ENCODE data around the gene PORCN. TPM values are rescaled to one million over a fixed set of nuclear protein-coding genes. Genes with fewer than 3 reads are reported as not detected.

Gene PORCN
- total RNA-seq, 1 donor = 13.8 TPM

- H3K27me3 ChIP-seq (ENCODE audit: insufficient read depth, low read length) = no peaks in the 10 kb centered on the region
- H3K4me3 ChIP-seq (ENCODE audit: insufficient read depth, low read length) = no peak overlapping the region
- TF ChIP-seq CTCF (IDR thresholded peaks at IDR 0.05; ENCODE audit: extremely low read depth, low read depth, low read length) = no peak
- H2AFZ ChIP-seq (ENCODE audit: low read length) = no peak overlapping the region
- H4K20me1 ChIP-seq (ENCODE audit: insufficient read depth, low read length) = no peaks in the 10 kb centered on the region
- H3K4me1 ChIP-seq (ENCODE audit: insufficient read depth, low read length) = peaks cover 15% of the 10 kb centered on the region
- H3K36me3 ChIP-seq (ENCODE audit: insufficient read depth, low read length) = no peaks in the 10 kb centered on the region
- H3K4me2 ChIP-seq (ENCODE audit: insufficient read depth, low read length) = no peak overlapping the region
- H3K9me3 ChIP-seq (ENCODE audit: low read depth, low read length) = no peaks in the 10 kb centered on the region
- peaks cover 6% of the 10 kb centered on the region for H3K79me2 ChIP-seq (ENCODE audit: insufficient read depth, low read length)
- H3K27ac ChIP-seq (ENCODE audit: low read depth, low read length) = no peak overlapping the region
- peak; percentile 22 for DNase-seq (ENCODE audit: insufficient read length, low spot score, missing footprints)
Measured at GRCh38 chrX:48461830-48462229, 47.0 kb upstream of the PORCN start.

DNA sequence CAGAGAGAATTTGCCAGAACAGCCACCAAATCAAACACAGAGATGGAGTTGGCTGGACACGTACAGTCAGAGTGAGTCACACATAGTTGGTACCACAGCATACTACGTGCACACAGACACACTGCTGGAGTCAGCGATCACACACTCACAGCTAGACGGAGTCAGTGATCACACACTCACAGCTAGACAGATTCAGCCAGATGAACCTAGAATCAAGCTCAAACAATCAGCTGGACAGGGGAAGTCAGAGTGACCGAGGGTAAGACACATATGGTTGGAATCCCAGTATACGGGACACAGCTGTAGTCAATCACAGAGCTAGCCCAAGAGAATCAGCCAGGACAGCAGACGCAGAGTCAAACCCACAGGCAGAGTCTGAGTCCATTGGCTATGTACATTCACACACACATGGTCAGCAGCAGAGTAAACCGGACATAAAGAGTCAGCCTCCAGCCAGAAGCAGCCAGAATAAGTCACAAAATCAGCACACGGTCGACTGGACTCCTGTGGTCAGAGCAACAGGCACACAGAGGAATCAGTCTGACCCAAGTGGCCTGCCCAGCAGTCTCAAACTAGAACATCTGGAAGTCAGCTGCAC lies 43.4 kb upstream of the PORCN start:
- no peaks in the 10 kb centered on the region for H3K27me3 ChIP-seq (ENCODE audit: insufficient read depth, low read length)
- peak overlapping the region; percentile 87 for H3K27ac ChIP-seq (ENCODE audit: low read depth, low read length)
- peaks cover 14% of the 10 kb centered on the region for H3K79me2 ChIP-seq (ENCODE audit: insufficient read depth, low read length)
- H4K20me1 ChIP-seq (ENCODE audit: insufficient read depth, low read length) = no peaks in the 10 kb centered on the region
- TF ChIP-seq CTCF (IDR thresholded peaks at IDR 0.05; ENCODE audit: extremely low read depth, low read depth, low read length) = no peak
- H2AFZ ChIP-seq (ENCODE audit: low read length) = peak overlapping the region; percentile 48
- H3K4me1 ChIP-seq (ENCODE audit: insufficient read depth, low read length) = peaks cover 24% of the 10 kb centered on the region
- H3K4me3 ChIP-seq (ENCODE audit: insufficient read depth, low read length) = peak overlapping the region; percentile 48
- H3K36me3 ChIP-seq (ENCODE audit: insufficient read depth, low read length) = no peaks in the 10 kb centered on the region
- no peaks in the 10 kb centered on the region for H3K9me3 ChIP-seq (ENCODE audit: low read depth, low read length)
- DNase-seq (ENCODE audit: insufficient read length, low spot score, missing footprints) = peak; percentile 93
- peak overlapping the region; percentile 59 for H3K4me2 ChIP-seq (ENCODE audit: insufficient read depth, low read length)

DNA sequence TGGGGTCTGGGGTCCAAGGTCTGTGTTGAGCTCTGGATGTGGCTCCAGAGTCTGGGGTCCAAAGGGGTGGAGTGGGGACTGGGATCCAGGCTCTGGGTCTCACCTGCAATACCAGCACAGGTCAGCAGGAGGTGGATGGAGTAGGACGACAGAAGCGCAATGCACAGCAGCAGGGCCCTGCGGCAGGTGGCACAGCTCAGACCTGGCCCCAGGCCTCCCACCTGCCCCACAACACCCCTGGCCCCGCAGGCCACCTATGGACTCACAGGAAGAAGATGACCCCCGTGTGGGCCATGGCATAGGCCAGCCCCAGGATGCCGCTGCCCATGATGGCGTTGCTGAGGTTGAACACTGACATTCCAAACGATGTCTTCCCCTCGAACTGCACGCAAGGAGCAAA lies 42.1 kb upstream of the PORCN start:
- H4K20me1 ChIP-seq (ENCODE audit: insufficient read depth, low read length) = no peaks in the 10 kb centered on the region
- peaks cover 24% of the 10 kb centered on the region for H3K4me1 ChIP-seq (ENCODE audit: insufficient read depth, low read length)
- peak overlapping the region; percentile 71 for H3K4me3 ChIP-seq (ENCODE audit: insufficient read depth, low read length)
- H3K9me3 ChIP-seq (ENCODE audit: low read depth, low read length) = no peaks in the 10 kb centered on the region
- no peak overlapping the region for H3K27ac ChIP-seq (ENCODE audit: low read depth, low read length)
- H2AFZ ChIP-seq (ENCODE audit: low read length) = no peak overlapping the region
- H3K27me3 ChIP-seq (ENCODE audit: insufficient read depth, low read length) = no peaks in the 10 kb centered on the region
- H3K36me3 ChIP-seq (ENCODE audit: insufficient read depth, low read length) = no peaks in the 10 kb centered on the region
- H3K4me2 ChIP-seq (ENCODE audit: insufficient read depth, low read length) = peak overlapping the region; percentile 83
- no peak for TF ChIP-seq CTCF (IDR thresholded peaks at IDR 0.05; ENCODE audit: extremely low read depth, low read depth, low read length)
- DNase-seq (ENCODE audit: insufficient read length, low spot score, missing footprints) = no peak
- peaks cover 14% of the 10 kb centered on the region for H3K79me2 ChIP-seq (ENCODE audit: insufficient read depth, low read length)

GRCh38 chrX:48467281-48467761 lies 41.5 kb upstream of the PORCN start:
- no peaks in the 10 kb centered on the region for H4K20me1 ChIP-seq (ENCODE audit: insufficient read depth, low read length)
- H3K4me2 ChIP-seq (ENCODE audit: insufficient read depth, low read length) = peak overlapping the region; percentile 83
- peaks cover 24% of the 10 kb centered on the region for H3K4me1 ChIP-seq (ENCODE audit: insufficient read depth, low read length)
- H3K27ac ChIP-seq (ENCODE audit: low read depth, low read length) = peak overlapping the region; percentile 58
- peaks cover 14% of the 10 kb centered on the region for H3K79me2 ChIP-seq (ENCODE audit: insufficient read depth, low read length)
- peak; percentile 66 for DNase-seq (ENCODE audit: insufficient read length, low spot score, missing footprints)
- peak overlapping the region; percentile 76 for H2AFZ ChIP-seq (ENCODE audit: low read length)
- H3K4me3 ChIP-seq (ENCODE audit: insufficient read depth, low read length) = peak overlapping the region; percentile 71
- H3K9me3 ChIP-seq (ENCODE audit: low read depth, low read length) = no peaks in the 10 kb centered on the region
- no peaks in the 10 kb centered on the region for H3K36me3 ChIP-seq (ENCODE audit: insufficient read depth, low read length)
- H3K27me3 ChIP-seq (ENCODE audit: insufficient read depth, low read length) = no peaks in the 10 kb centered on the region
- no peak for TF ChIP-seq CTCF (IDR thresholded peaks at IDR 0.05; ENCODE audit: extremely low read depth, low read depth, low read length)

All from osteoblast (primary cell).